HepG2 (cell line): ENCODE data around the gene TREML4. TPM values are rescaled to one million over a fixed set of nuclear protein-coding genes. Genes with fewer than 3 reads are reported as not detected.

Source experiments
- ATAC-seq: fragments of 200-7000 bp; cut with Tn5 transposase; 3 replicates; pipeline ENCODE4 v1.9.1; 2020; ENCODE audit warnings: mild to moderate bottlenecking, moderate library complexity
- BruUV-seq: library from RNA; stranded (reverse); fragments of 400-500 nt; replicated peaks from 2 replicates; lab custom pipeline; 2021; lab: Mats Ljungman, UMichigan
- CTCF ChIA-PET: fragments of 300-600 bp; formaldehyde crosslinking; extraction: SDS; loops from one replicate; lab custom pipeline; 2021; ENCODE audit warnings: low total read pairs, inconsistent platforms, low intra/inter-chr PET ratio; lab: Yijun Ruan, JAX
- POLR2A ChIA-PET: fragments of 350-600 bp; sonication (Branson Sonifier 250); formaldehyde crosslinking; loops from one replicate; lab custom pipeline; 2020; ENCODE audit warnings: antibody characterized with exemption, inconsistent platforms; lab: Yijun Ruan, JAX
- DNase-seq: peaks from one replicate; pipeline ENCODE4 v3.0.0-alpha.2; 2015; ENCODE audit warnings: low spot score
- FAIRE-seq: peaks from 3 replicates; lab custom pipeline; 2011; peaks lifted over from hg19 to GRCh38; lab: Jason Lieb, UNC
- H2AFZ ChIP-seq: one replicate; pipeline ENCODE4 v1.6.1; 2011; ENCODE audit warnings: low read length, inconsistent platforms
- H3K27ac ChIP-seq: fragments of 300-600 bp; 3 replicates; pipeline ENCODE4 v1.8.0; 2011; ENCODE audit warnings: mixed run types, mild to moderate bottlenecking, mixed read lengths, low read length, inconsistent platforms; ENCODE audit not compliant: insufficient read depth; ENCODE audit errors: extremely low read length
- H3K27me3 ChIP-seq, 2 experiments: fragments of 200-600 bp in 1 of 2; 2 replicates in 1 of 2; 3 replicates in 1 of 2; pipeline versions ENCODE4 v1.6.0 to v1.8.0; 2011; ENCODE audit warnings: low read length in 2 of 2, mild to moderate bottlenecking in 2 of 2, moderate library complexity in 2 of 2, inconsistent platforms in 1 of 2; ENCODE audit not compliant: insufficient read depth in 2 of 2, control insufficient read depth in 1 of 2
- H3K36me3 ChIP-seq, 2 experiments: fragments of 200-600 bp in 1 of 2; replicated peaks in 1 of 2; 2 replicates in 1 of 2; 3 replicates in 1 of 2; pipeline versions ENCODE4 v1.5.1 to v1.8.0; 2011; ENCODE audit warnings: low read length in 2 of 2, inconsistent platforms in 1 of 2; ENCODE audit not compliant: insufficient read depth in 2 of 2, control insufficient read depth in 1 of 2
- H3K4me1 ChIP-seq: 2 replicates; pipeline ENCODE4 v1.5.1; 2012; ENCODE audit warnings: low read length, inconsistent platforms; ENCODE audit not compliant: insufficient read depth
- H3K4me2 ChIP-seq: 2 replicates; pipeline ENCODE4 v1.6.0; 2011; ENCODE audit warnings: low read depth, low read length, inconsistent platforms
- H3K4me3 ChIP-seq, 3 experiments: fragments of 200-600 bp in 1 of 3; sonication (generic), shearing (Covaris generic) in 1 of 3; replicated peaks in 1 of 3; 2 replicates each; pipeline ENCODE4 v1.5.1; 2011 to 2016; ENCODE audit warnings: low read length in 3 of 3, inconsistent platforms in 2 of 3, low read depth in 2 of 3, mild to moderate bottlenecking in 2 of 3, control low read depth in 1 of 3, mixed read lengths in 1 of 3; ENCODE audit not compliant: insufficient read depth in 1 of 3
- H3K79me2 ChIP-seq: one replicate; pipeline ENCODE4 v1.6.1; 2011; ENCODE audit warnings: low read length, inconsistent platforms; ENCODE audit not compliant: insufficient read depth
- H3K9ac ChIP-seq: 2 replicates; pipeline ENCODE4 v1.6.0; 2011; ENCODE audit warnings: mild to moderate bottlenecking, low read depth, low read length, inconsistent platforms; ENCODE audit not compliant: insufficient read depth
- H3K9me3 ChIP-seq: 2 replicates; pipeline ENCODE4 v1.5.1; 2012; ENCODE audit warnings: mild to moderate bottlenecking, low read length
- H4K20me1 ChIP-seq: 2 replicates; pipeline ENCODE4 v1.6.0; 2011; ENCODE audit warnings: inconsistent platforms, mild to moderate bottlenecking, low read length, moderate library complexity; ENCODE audit not compliant: insufficient read depth
- BCL6 ChIP-seq: IDR thresholded peaks from 2 replicates; pipeline ENCODE4 v1.6.1; 2016; ENCODE audit warnings: missing genetic modification reagents, missing compliant biosample characterization
- FOXA3 ChIP-seq: IDR thresholded peaks from 2 replicates; pipeline ENCODE4 v1.6.1; 2016; ENCODE audit warnings: missing genetic modification reagents, missing compliant biosample characterization
- HOXA3 ChIP-seq: sonication (generic); formaldehyde crosslinking; IDR thresholded peaks from 2 replicates; pipeline ENCODE4 v1.5.0; 2020; ENCODE audit warnings: missing genetic modification reagents
- NFYB ChIP-seq: sonication (generic); formaldehyde crosslinking; IDR thresholded peaks from 2 replicates; pipeline ENCODE4 v1.4.0; 2020; ENCODE audit warnings: missing genetic modification reagents
- NR2C2 ChIP-seq: sonication (generic); formaldehyde crosslinking; IDR thresholded peaks from 2 replicates; pipeline ENCODE4 v1.4.0; 2020; ENCODE audit warnings: missing genetic modification reagents, mild to moderate bottlenecking, moderate library complexity, borderline replicate concordance
- SMC3 ChIP-seq: IDR thresholded peaks from 2 replicates; pipeline ENCODE4 v1.6.1; 2011; ENCODE audit warnings: low read length, improper control_type of control experiment
- ZC3H4 ChIP-seq: sonication (generic); formaldehyde crosslinking; IDR thresholded peaks from 2 replicates; pipeline ENCODE4 v1.4.0; 2020; ENCODE audit warnings: missing genetic modification reagents, borderline replicate concordance
- ZNF264 ChIP-seq: sonication (generic); formaldehyde crosslinking; IDR thresholded peaks from 2 replicates; pipeline ENCODE4 v1.4.0; 2020; ENCODE audit warnings: missing genetic modification reagents
- ZNF280B ChIP-seq: sonication (generic); formaldehyde crosslinking; IDR thresholded peaks from 2 replicates; pipeline ENCODE4 v1.5.0; 2020; ENCODE audit warnings: missing genetic modification reagents, mild to moderate bottlenecking, borderline replicate concordance
- ZNF326 ChIP-seq: sonication (generic); formaldehyde crosslinking; IDR thresholded peaks from 2 replicates; pipeline ENCODE4 v1.4.0; 2020; ENCODE audit warnings: missing genetic modification reagents, borderline replicate concordance
- ZNF558 ChIP-seq: sonication (generic); formaldehyde crosslinking; IDR thresholded peaks from 2 replicates; pipeline ENCODE4 v1.9.0; 2022; ENCODE audit warnings: mild to moderate bottlenecking, missing genetic modification reagents, borderline replicate concordance
- ZNF619 ChIP-seq: sonication (generic); formaldehyde crosslinking; IDR thresholded peaks from 2 replicates; pipeline ENCODE4 v1.4.0; 2020; ENCODE audit warnings: mild to moderate bottlenecking, missing genetic modification reagents
- WGBS: methylation state at CpG from one replicate; pipeline ENCODE4 v1.1.6; 2017; ENCODE audit warnings: low lambda C conversion rate; 5-methylcytosine and 5-hydroxymethylcytosine counted together
- in situ Hi-C: cut with HindIII; loops from 2 replicates; pipeline ENCODE4 v1.10.0; 2017; ENCODE audit warnings: low pct_unique_long_range_greater_than_20kb; ENCODE audit not compliant: extremely low pct_ligation_motif_present
- intact Hi-C: fragments of 100-400 bp; cut with micrococcal nuclease; formaldehyde crosslinking; loops from one replicate; pipeline ENCODE4 v1.10.0; 2022; ENCODE audit not compliant: unreplicated experiment
- polyA plus RNA-seq, 8 experiments: library from polyadenylated mRNA; depleted of rRNA in 3 of 8; stranded (reverse) in 7 of 8; unstranded in 1 of 8; fragments of >200 nt; fragmentation: Illumina TruSeq in 4 of 8; extraction: Trizol in 4 of 8; gene quantifications; 2 replicates each; pipeline versions ENCODE4 v1.2.1 to v1.2.3, GENCODE V29; 2011 to 2016; ENCODE audit warnings: low read depth in 4 of 8, missing spikeins in 1 of 8, mixed read lengths in 1 of 8; ENCODE audit not compliant: insufficient read depth in 1 of 8
- total RNA-seq, 5 experiments: library from RNA; depleted of rRNA; stranded (reverse); fragments of >200 nt; fragmentation: Illumina TruSeq; extraction: Trizol; gene quantifications; 2 replicates each; pipeline ENCODE4 v1.2.3, GENCODE V29; 2016; ENCODE audit warnings: low read depth in 1 of 5
- TF ChIP-seq, protein P1 (sequence below): sonication (generic); formaldehyde crosslinking; IDR thresholded peaks from 2 replicates; pipeline ENCODE4 v1.4.0; 2020; ENCODE audit warnings: missing genetic modification reagents, borderline replicate concordance
- TF ChIP-seq, protein P2 (sequence below): sonication (generic); formaldehyde crosslinking; IDR thresholded peaks from 2 replicates; pipeline ENCODE4 v1.8.1; 2023; ENCODE audit warnings: mild to moderate bottlenecking, missing genetic modification reagents

The TREML4 gene
- total and polyA plus RNA-seq, 2 of the 13 experiments (the other 11 are each of a cell fraction or from before 2014, with no cell fraction given): not detected

GRCh38 chr6:41216616-41217015, 11.5 kb upstream of the TREML4 start:
- no peaks in the 10 kb centered on the region for H3K79me2 ChIP-seq
- H2AFZ ChIP-seq: no peak overlapping the region
- H3K4me3 ChIP-seq: no peak overlapping the region
- TF ChIP-seq, protein P1, sequence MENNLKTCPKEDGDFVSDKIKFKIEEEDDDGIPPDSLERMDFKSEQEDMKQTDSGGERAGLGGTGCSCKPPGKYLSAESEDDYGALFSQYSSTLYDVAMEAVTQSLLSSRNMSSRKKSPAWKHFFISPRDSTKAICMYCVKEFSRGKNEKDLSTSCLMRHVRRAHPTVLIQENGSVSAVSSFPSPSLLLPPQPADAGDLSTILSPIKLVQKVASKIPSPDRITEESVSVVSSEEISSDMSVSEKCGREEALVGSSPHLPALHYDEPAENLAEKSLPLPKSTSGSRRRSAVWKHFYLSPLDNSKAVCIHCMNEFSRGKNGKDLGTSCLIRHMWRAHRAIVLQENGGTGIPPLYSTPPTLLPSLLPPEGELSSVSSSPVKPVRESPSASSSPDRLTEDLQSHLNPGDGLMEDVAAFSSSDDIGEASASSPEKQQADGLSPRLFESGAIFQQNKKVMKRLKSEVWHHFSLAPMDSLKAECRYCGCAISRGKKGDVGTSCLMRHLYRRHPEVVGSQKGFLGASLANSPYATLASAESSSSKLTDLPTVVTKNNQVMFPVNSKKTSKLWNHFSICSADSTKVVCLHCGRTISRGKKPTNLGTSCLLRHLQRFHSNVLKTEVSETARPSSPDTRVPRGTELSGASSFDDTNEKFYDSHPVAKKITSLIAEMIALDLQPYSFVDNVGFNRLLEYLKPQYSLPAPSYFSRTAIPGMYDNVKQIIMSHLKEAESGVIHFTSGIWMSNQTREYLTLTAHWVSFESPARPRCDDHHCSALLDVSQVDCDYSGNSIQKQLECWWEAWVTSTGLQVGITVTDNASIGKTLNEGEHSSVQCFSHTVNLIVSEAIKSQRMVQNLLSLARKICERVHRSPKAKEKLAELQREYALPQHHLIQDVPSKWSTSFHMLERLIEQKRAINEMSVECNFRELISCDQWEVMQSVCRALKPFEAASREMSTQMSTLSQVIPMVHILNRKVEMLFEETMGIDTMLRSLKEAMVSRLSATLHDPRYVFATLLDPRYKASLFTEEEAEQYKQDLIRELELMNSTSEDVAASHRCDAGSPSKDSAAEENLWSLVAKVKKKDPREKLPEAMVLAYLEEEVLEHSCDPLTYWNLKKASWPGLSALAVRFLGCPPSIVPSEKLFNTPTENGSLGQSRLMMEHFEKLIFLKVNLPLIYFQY (CRISPR knock-in tag): no peak
- no peak for TF ChIP-seq BCL6 (CRISPR knock-in tag)
- no peak for TF ChIP-seq ZNF558
- H3K9me3 ChIP-seq: no peaks in the 10 kb centered on the region
- ATAC-seq (no peak), FAIRE-seq (no peak), DNase-seq (no peak)
- no peaks in the 10 kb centered on the region for H3K4me1 ChIP-seq
- CTCF ChIA-PET: no interaction called here
- in situ Hi-C loops (no loop called here), intact Hi-C loops (no loop called here)
- H3K36me3 ChIP-seq: no peaks in the 10 kb centered on the region
- POLR2A ChIA-PET: no interaction called here
- H3K4me2 ChIP-seq: no peak overlapping the region
- H3K27ac ChIP-seq: no peak overlapping the region
- BruUV-seq: no TSS peak
- H3K27me3 ChIP-seq: no peaks in the 10 kb centered on the region; a peak in 1 of 5 replicates
- no peaks in the 10 kb centered on the region for H4K20me1 ChIP-seq
- H3K9ac ChIP-seq: no peak overlapping the region
- WGBS: 20% methylated on average over 5 of the region's 5 CpGs

- Histone ChIP-seq H3K4me1 (no peaks in the 10 kb centered on the region), H3K27me3 (peaks cover 0 to 17% of the 10 kb centered on the region in 2 experiments; a peak in 1 of 5 replicates), H3K4me2 (no peak overlapping the region), H3K9me3 (no peaks in the 10 kb centered on the region), H3K9ac (no peak overlapping the region), H4K20me1 (no peaks in the 10 kb centered on the region), H3K4me3 (no peak overlapping the region), H3K79me2 (no peaks in the 10 kb centered on the region), H3K27ac (no peak overlapping the region), H3K36me3 (no peaks in the 10 kb centered on the region), H2AFZ (no peak overlapping the region)
- in situ Hi-C loops (no loop called here), intact Hi-C loops (no loop called here)
- ATAC-seq (no peak), FAIRE-seq (no peak), DNase-seq (no peak)
- CTCF ChIA-PET: no interaction called here
- BruUV-seq: no TSS peak
- POLR2A ChIA-PET: no interaction called here
- 22% methylated on average over 4 of the region's 4 CpGs for WGBS
- no peak for TF ChIP-seq ZNF264
- no peak for TF ChIP-seq ZNF619 (CRISPR knock-in tag)
- no peak for TF ChIP-seq FOXA3 (CRISPR knock-in tag)
- TF ChIP-seq ZC3H4 (CRISPR knock-in tag): no peak
- TF ChIP-seq, protein P2, sequence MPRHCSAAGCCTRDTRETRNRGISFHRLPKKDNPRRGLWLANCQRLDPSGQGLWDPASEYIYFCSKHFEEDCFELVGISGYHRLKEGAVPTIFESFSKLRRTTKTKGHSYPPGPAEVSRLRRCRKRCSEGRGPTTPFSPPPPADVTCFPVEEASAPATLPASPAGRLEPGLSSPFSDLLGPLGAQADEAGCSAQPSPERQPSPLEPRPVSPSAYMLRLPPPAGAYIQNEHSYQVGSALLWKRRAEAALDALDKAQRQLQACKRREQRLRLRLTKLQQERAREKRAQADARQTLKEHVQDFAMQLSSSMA (CRISPR knock-in tag): no peak
- TF ChIP-seq ZNF326 (CRISPR knock-in tag): no peak
- no peak for TF ChIP-seq ZNF280B (CRISPR knock-in tag)
- TF ChIP-seq SMC3: no peak
- no peak for TF ChIP-seq NR2C2 (CRISPR knock-in tag)
- no peak for TF ChIP-seq NFYB (CRISPR knock-in tag)
- no peak for TF ChIP-seq HOXA3 (CRISPR knock-in tag)
Measured at GRCh38 chr6:41222045-41222444, 6.1 kb upstream of the TREML4 start.
